IMR-90 (cell line): ENCODE data around the gene ZNF584.

Experiments
- BHLHE40 ChIP-seq: fragments of 150-350 bp; IDR thresholded peaks from 2 replicates; pipeline ENCODE4 v1.6.1; 2016; ENCODE audit warnings: mild to moderate bottlenecking, low read depth, low read length
- CEBPB ChIP-seq: IDR thresholded peaks from 2 replicates; pipeline ENCODE4 v1.6.1; 2012; ENCODE audit warnings: low read depth, low read length, improper control_type of control experiment
- MAZ ChIP-seq: IDR thresholded peaks from 2 replicates; pipeline ENCODE4 v1.6.1; 2012; ENCODE audit warnings: low read depth, mild to moderate bottlenecking, low read length, improper control_type of control experiment, moderate library complexity, borderline replicate concordance
- MXI1 ChIP-seq: IDR thresholded peaks from 2 replicates; pipeline ENCODE4 v1.6.1; 2012; ENCODE audit warnings: low read depth, mild to moderate bottlenecking, low read length, moderate library complexity, borderline replicate concordance
- POLR2A ChIP-seq: IDR thresholded peaks from 2 replicates; pipeline ENCODE4 v1.6.1; 2012; ENCODE audit warnings: mild to moderate bottlenecking, low read depth, low read length
- SMC3 ChIP-seq: fragments of 150-350 bp; IDR thresholded peaks from 2 replicates; pipeline ENCODE4 v1.6.1; 2016; ENCODE audit warnings: low read depth, mild to moderate bottlenecking, antibody characterized with exemption, low read length, moderate library complexity
- TF ChIP-seq, protein P1 (sequence below): conservative IDR thresholded peaks from 2 replicates; pipeline ENCODE4 v1.5.1; 2012; ENCODE audit warnings: mild to moderate bottlenecking, low read depth, low read length, improper control_type of control experiment

DNA sequence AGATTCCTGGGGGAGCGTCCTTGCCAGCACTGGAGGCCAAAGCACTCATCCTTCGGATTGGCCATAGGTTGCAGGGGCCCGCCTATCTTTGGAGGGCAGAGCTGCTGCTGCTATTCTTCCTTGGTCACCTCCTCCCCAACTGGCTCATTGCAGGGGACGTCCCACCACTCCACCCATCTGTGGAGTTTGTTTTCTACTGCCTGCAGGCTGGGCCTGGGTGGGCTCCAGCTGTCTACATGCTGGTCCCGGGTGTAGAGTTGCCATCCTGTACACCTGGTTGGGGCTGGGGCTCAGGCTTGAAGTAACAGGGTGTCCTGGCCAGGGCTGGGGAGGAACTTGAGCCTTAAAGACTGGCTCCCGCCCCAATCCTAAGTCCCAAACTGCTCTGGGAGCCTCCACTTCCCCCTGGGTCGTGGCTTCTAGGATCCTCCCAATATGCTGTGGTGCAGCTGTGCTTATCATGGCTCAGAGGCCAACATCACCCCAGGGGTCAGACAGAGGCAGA lies 10.9 kb upstream of the ZNF584 start:
- no peak for TF ChIP-seq POLR2A
- TF ChIP-seq SMC3, result no peak
- TF ChIP-seq, protein P1, sequence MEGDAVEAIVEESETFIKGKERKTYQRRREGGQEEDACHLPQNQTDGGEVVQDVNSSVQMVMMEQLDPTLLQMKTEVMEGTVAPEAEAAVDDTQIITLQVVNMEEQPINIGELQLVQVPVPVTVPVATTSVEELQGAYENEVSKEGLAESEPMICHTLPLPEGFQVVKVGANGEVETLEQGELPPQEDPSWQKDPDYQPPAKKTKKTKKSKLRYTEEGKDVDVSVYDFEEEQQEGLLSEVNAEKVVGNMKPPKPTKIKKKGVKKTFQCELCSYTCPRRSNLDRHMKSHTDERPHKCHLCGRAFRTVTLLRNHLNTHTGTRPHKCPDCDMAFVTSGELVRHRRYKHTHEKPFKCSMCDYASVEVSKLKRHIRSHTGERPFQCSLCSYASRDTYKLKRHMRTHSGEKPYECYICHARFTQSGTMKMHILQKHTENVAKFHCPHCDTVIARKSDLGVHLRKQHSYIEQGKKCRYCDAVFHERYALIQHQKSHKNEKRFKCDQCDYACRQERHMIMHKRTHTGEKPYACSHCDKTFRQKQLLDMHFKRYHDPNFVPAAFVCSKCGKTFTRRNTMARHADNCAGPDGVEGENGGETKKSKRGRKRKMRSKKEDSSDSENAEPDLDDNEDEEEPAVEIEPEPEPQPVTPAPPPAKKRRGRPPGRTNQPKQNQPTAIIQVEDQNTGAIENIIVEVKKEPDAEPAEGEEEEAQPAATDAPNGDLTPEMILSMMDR, result no peak
- no peak for TF ChIP-seq MAZ
- no peak for TF ChIP-seq CEBPB
- no peak for TF ChIP-seq MXI1
- TF ChIP-seq BHLHE40, result no peak
